GM18861 (cell line): ENCODE results near the gene MINDY3.

Source experiments
- ATAC-seq: cut with Tn5 transposase; IDR thresholded peaks from one replicate; pipeline ENCODE4 v1.9.1; 2021; ENCODE audit not compliant: unreplicated experiment

Gene MINDY3

DNA sequence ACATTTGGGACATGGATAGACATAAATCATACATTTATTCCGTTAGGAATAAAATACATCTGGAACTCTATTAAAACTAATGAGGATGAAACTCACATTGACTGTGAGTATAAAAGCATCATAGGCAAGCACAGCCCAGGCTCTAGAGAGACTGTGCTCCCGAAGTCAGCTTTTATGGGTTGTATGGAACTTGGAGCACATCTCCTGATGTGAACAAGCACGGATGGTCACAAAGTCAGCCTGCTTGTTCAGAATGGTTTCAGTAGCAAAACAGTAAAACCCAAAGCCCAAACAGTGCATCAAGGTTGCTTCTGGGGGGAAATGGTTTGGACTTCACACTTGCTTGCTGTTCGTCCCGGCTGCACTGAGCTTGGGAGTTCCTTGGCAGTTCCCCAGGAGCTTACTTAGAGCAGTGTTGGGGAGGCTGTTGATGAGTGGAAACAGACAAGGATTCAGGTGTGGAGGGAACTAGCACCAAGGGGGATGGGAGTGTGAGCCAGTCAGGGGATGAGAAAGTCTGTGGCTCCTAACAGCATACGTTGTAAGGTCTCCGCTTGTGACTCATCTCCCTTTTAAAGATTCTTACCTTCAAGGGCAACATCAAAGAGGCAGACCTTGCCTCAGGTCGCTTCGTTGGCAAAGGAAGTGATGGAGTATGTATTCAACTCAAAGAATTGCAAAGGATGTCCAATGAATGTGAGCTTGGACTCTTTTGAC, 120.9 kb downstream of the MINDY3 start:
- ATAC-seq, result no peak

DNA sequence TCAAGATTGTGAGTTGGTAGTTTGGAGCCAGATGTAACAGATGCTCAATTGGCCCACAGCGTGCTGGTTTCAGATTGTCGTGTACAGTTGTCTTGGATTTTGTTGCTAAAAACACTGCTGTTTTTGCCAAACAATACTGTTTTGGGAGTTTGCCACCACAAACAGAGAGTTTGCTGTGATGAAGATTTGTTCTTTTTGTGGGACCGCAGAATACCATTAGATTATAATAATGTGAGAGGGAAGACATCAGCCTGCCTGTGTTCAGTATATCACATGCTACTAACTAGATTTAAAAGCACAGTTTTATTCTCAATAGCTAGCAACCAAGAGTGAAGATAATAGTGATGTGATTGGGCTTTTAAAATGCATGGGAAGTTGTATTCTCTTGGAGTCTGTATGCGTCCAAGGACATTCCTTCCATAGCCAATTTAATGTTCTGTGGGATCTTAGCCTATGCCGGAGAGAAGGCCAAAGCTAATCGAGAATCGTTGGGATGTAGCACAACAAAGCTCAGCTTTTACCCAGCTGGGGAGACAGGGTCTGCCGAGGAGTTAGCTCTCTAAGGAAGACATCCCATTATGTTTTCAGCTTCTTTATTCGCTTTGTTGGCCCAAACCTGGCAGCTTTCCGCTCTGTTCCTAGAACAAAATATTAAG, 121.9 kb downstream of the MINDY3 start:
- ATAC-seq, result no peak

DNA sequence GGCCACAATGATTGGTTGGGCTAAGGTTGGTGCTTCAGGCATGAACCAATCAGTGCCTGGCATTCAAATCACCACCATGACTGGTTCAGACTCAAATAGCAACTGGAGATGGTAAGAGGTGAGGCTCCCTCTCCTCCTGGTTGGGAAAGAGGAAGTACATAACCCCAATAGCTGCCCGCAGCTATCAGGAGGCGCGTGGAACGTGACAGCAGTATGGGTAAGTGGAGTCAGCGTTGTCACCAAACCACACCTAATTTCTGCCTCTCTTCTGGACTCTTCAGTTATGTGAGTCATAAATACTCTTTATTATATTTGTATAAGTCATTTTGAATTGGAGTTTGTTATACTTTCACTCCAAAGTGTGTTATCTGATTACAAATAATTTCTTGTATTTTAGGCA, 122.7 kb downstream of the MINDY3 start:
- ATAC-seq, result no peak

DNA sequence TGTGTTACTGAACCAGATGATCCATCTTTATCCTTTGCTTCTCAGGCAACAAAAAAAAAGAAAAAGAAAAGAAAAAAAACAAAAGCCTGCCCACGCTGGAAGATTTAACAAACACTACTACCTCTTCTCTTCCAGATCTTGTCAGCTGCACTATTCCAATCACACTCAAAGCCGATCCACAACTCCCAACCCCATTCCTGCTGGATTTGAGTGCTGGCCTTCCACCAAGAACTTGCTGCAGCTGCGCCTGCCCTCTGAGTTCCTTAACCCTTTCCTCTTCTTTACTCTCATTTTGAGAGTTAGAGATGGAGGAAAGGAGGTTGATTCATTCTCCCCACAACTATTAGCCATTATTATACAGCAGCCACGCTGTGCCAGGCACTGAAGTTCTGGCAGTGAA, 124.5 kb downstream of the MINDY3 start:
- no peak for ATAC-seq

DNA sequence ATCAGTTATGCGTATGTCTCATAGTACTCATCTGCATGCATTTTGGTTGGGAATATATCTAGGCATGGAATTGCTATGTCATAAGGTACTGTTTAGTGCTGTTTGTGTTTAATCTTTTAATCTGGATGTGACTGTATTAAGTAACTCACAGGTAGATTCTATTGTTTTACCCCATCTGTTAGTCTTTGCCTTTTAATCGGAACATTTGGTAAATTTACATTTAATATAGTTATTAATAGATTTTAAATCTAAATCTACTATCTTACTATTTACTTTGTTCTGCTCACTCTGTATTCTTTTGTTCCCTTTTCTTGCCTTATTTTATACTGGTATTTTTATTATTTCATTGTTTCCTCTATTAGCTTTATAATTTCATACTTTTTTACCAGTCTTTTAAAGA, 130.0 kb downstream of the MINDY3 start:
- no peak for ATAC-seq

DNA sequence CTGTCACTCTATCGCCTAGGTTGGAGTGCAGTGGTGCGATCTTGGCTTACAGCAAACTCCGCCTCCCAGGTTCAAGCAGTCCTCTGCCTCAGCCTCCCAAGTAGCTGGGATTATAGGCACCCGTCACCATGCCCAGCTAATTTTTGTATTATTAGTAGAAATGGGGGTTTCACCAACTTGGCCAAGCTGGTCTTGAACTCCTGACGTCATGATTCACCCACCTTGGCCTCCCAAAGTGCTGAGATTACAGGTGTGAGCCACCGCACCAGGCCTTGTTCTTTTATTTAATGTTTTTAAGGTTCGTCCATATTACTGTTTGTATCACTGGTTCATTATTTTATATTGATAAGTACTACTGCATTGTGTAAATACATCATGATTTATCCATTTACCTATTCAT, 130.4 kb downstream of the MINDY3 start:
- no peak for ATAC-seq
